Measurements from ENCODE around the gene ZNF746.

- TF ChIP-seq CTCF (IDR thresholded peaks at IDR 0.05) (no peak), POLR2A (IDR thresholded peaks at IDR 0.05) (no peak)
Measured at GRCh38 chr7:149436358-149436757, 61.3 kb downstream of the ZNF746 start.

Measured in heart left ventricle (tissue), 13 donors.